GM18858 (cell line): ENCODE measurements around the gene MYO1A.
"Not testable (repeated sequence)": the region's sequence is repeated elsewhere in the genome, so short reads cannot be mapped to it uniquely, and the experiment has no call there.

Source experiments
- ATAC-seq: cut with Tn5 transposase; IDR thresholded peaks from one replicate; pipeline ENCODE4 v1.9.1; 2021; ENCODE audit not compliant: unreplicated experiment

The MYO1A gene

GRCh38 chr12:56996793-56997545, 53.0 kb downstream of the MYO1A start:
- ATAC-seq, result no peak

- ATAC-seq, result no peak
Measured at GRCh38 chr12:56995930-56996496, 53.9 kb downstream of the MYO1A start.

GRCh38 chr12:56995201-56995929, 54.6 kb downstream of the MYO1A start:
- ATAC-seq, result no peak

GRCh38 chr12:56994231-56994746, 55.6 kb downstream of the MYO1A start:
- no peak for ATAC-seq

- no peak for ATAC-seq
Measured at GRCh38 chr12:56993346-56993745, 56.6 kb downstream of the MYO1A start.

- ATAC-seq, result no peak
Measured at GRCh38 chr12:56991319-56992246, 58.3 kb downstream of the MYO1A start.

GRCh38 chr12:56990648-56991318, 59.1 kb downstream of the MYO1A start:
- no peak for ATAC-seq

- ATAC-seq, result no peak
Measured at GRCh38 chr12:56989861-56990610, 59.9 kb downstream of the MYO1A start.

GRCh38 chr12:56988207-56988739, 61.7 kb downstream of the MYO1A start:
- no peak for ATAC-seq

GRCh38 chr12:56987551-56988053, 62.3 kb downstream of the MYO1A start:
- no peak for ATAC-seq

- ATAC-seq, result no peak
Measured at GRCh38 chr12:56987011-56987410, 62.9 kb downstream of the MYO1A start.

- ATAC-seq, result not testable (repeated sequence)
Measured at GRCh38 chr12:56985714-56986113, 64.2 kb downstream of the MYO1A start.

- no peak for ATAC-seq
Measured at GRCh38 chr12:56983386-56983785, 66.5 kb downstream of the MYO1A start.

- ATAC-seq, result not testable (repeated sequence)
Measured at GRCh38 chr12:56982578-56983236, 67.2 kb downstream of the MYO1A start.

GRCh38 chr12:56980941-56981530, 68.9 kb downstream of the MYO1A start:
- no peak for ATAC-seq

- no peak for ATAC-seq
Measured at GRCh38 chr12:56980268-56980667, 69.7 kb downstream of the MYO1A start.

- no peak for ATAC-seq
Measured at GRCh38 chr12:56979628-56980027, 70.3 kb downstream of the MYO1A start.
